ENCODE results near the gene AHSA1. TPM values are rescaled to one million over a fixed set of nuclear protein-coding genes. Genes with fewer than 3 reads are reported as not detected.

The AHSA1 gene
- total RNA-seq, 1 donor from 2014 or later = 63.4 TPM

DNA sequence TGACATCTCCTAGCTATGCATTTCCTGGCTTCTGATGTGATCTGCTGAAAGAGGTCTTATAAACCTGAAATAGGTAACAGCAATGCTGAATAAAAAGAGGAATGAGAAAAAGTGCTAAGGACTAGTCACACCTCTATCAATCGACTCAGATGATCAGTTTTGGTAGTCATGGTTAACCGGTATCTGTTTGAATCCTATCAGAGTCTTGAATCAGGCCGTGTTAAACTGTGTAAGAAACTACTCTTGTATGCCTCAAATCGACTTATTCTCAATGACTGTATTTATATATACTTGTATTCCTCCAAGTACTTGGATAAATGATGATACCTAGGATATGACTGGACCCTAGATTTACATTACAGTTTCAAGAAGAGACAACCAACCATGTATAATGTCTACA is 51.5 kb downstream of the AHSA1 start:
- DNase-seq = no peak

DNA sequence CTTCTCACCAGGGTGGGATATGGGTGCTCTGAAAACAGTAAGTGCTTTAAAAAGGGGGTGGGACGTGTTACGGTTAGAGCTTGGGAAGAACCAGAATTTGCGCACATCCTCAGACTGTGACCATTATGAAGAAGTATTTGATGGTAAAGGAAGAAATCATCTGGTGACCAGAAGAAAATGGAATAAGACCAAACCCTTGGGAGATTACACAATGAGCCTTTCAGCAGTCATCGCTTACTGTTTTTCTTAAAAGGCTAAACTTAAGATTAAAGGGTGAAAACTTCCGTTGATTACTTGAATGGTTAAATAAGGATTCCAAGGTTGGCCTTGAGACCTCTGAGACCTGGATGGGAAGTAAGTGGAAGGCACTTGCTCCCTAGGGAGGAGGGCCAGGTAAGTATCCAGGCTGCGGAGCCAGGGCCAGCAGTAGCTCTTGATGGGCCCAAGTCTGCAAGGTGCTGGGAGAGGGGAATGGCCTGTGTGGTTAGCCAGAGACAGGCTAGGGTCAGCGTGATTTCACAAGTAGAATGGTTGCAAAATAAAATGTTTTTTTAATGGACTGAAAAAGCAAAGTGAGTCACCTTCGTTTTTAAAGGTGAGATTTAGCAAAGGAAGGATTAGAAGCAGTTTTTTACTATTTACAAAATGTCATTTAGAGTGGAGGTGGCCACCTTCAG is 53.7 kb downstream of the AHSA1 start:
- DNase-seq = no peak

DNA sequence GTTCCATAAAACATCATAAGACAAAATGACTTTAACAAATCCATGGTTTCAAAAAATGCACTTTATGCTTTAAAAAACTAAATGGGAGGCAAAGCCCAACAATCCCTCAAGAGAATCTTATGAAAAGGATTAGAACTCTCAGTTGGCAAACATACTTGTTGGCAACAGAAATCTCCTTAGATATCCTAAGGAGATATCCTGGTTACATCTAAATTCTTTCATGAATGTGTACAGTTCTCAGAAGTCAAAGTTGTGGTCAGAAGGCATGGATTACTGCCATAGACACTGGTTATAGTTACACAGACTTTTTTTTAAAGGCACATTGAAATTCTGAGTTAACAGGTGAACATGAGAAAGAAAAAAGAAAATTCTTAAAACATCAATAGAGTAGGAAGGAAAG is 58.2 kb downstream of the AHSA1 start:
- no peak for DNase-seq

Small RNA genes within 50 kb of the gene (small RNA-seq; reads per million reads assigned to genes)
- not detected for gene RF00404 (ENCODE audit: low replicate concordance)

Other genes with a start within 250 kb of the AHSA1 start
- gene NGB, start 186.9 kb upstream of the AHSA1 start, total RNA-seq = not detected
- gene POMT2, start 137.2 kb upstream of the AHSA1 start, total RNA-seq = 17.1 TPM
- gene GSTZ1, start 137.1 kb upstream of the AHSA1 start, total RNA-seq = 10.9 TPM
- 8.0 TPM for gene TMED8, start 81.0 kb upstream of the AHSA1 start, total RNA-seq
- 0.79 TPM for gene SAMD15, start 80.7 kb upstream of the AHSA1 start, total RNA-seq
- 0.10 TPM for gene NOXRED1, start 34.6 kb upstream of the AHSA1 start, total RNA-seq
- gene VIPAS39, start 492 bp upstream of the AHSA1 start, total RNA-seq = 16.7 TPM
- not detected for gene ISM2, start 40.7 kb downstream of the AHSA1 start, total RNA-seq
- gene SPTLC2, start 158.5 kb downstream of the AHSA1 start, total RNA-seq = 23.1 TPM
- gene ALKBH1, start 249.9 kb downstream of the AHSA1 start, total RNA-seq = 9.7 TPM